HEK293 (cell line): ENCODE measurements around the gene ACTN3.

Experiments used
- CTCF ChIA-PET: fragments of 350-600 bp; formaldehyde crosslinking; extraction: SDS; loops from one replicate; lab custom pipeline; 2021; ENCODE audit warnings: antibody characterized with exemption; lab: Yijun Ruan, JAX
- POLR2A ChIA-PET: fragments of 300-600 bp; formaldehyde crosslinking; extraction: SDS; loops from one replicate; lab custom pipeline; 2020; ENCODE audit warnings: antibody characterized with exemption, inconsistent platforms; lab: Yijun Ruan, JAX
- H3K27ac ChIP-seq: fragments of 200-500 bp; sonication (Bioruptor generic); 2 replicates; pipeline ENCODE4 v1.5.1; 2014; ENCODE audit warnings: low read depth, low read length, control low read depth, inconsistent platforms; ENCODE audit errors: extremely low read depth
- H3K36me3 ChIP-seq, 2 experiments: fragments of 200-500 bp in 1 of 2; sonication (Bioruptor generic) in 1 of 2; 1 replicate in 1 of 2; 2 replicates in 1 of 2; pipeline ENCODE4 v1.5.1; 2014 to 2017; ENCODE audit warnings: inconsistent platforms in 2 of 2, low read length in 2 of 2; ENCODE audit not compliant: control insufficient read depth in 2 of 2, insufficient read depth in 1 of 2
- H3K4me1 ChIP-seq: fragments of 200-500 bp; sonication (Bioruptor generic); 2 replicates; pipeline ENCODE4 v1.5.1; 2014; ENCODE audit warnings: mild to moderate bottlenecking, low read length, inconsistent platforms; ENCODE audit not compliant: control insufficient read depth, insufficient read depth
- H3K4me3 ChIP-seq: 2 replicates; pipeline ENCODE4 v1.5.1; 2011; ENCODE audit warnings: low read depth, mild to moderate bottlenecking, control low read depth, low read length, moderate library complexity
- H3K9me3 ChIP-seq: fragments of 200-500 bp; sonication (Bioruptor generic); 2 replicates; pipeline ENCODE4 v1.5.1; 2014; ENCODE audit warnings: low read depth, low read length, inconsistent platforms; ENCODE audit not compliant: control insufficient read depth, insufficient read depth
- IKZF3 ChIP-seq: fragments of 450-650 bp; IDR thresholded peaks from 2 replicates; pipeline ENCODE4 v1.5.0; 2018; ENCODE audit warnings: missing biosample characterization, mild to moderate bottlenecking, missing genetic modification characterization, moderate library complexity
- REST ChIP-seq: fragments of 450-650 bp; formaldehyde crosslinking; IDR thresholded peaks from 2 replicates; pipeline ENCODE4 v1.5.1; 2016; ENCODE audit warnings: missing biosample characterization, missing genetic modification characterization
- SP3 ChIP-seq: fragments of 450-650 bp; formaldehyde crosslinking; IDR thresholded peaks from 2 replicates; pipeline ENCODE4 v1.5.1; 2016; ENCODE audit warnings: missing biosample characterization, missing genetic modification characterization
- ZBTB49 ChIP-seq: fragments of 450-650 bp; formaldehyde crosslinking; IDR thresholded peaks from 2 replicates; pipeline ENCODE4 v1.5.1; 2016; ENCODE audit warnings: missing biosample characterization, missing genetic modification characterization, low read depth
- ZNF121 ChIP-seq: fragments of 450-650 bp; formaldehyde crosslinking; IDR thresholded peaks from 2 replicates; pipeline ENCODE4 v1.5.1; 2016; ENCODE audit warnings: missing biosample characterization, missing genetic modification characterization
- ZNF132 ChIP-seq: fragments of 450-650 bp; formaldehyde crosslinking; IDR thresholded peaks from 2 replicates; pipeline ENCODE4 v1.5.1; 2017; ENCODE audit warnings: missing biosample characterization, missing genetic modification characterization, borderline replicate concordance
- ZNF133 ChIP-seq: fragments of 450-650 bp; formaldehyde crosslinking; IDR thresholded peaks from 2 replicates; pipeline ENCODE4 v1.5.1; 2016; ENCODE audit warnings: missing biosample characterization, missing genetic modification characterization
- ZNF155 ChIP-seq: fragments of 450-650 bp; formaldehyde crosslinking; IDR thresholded peaks from 2 replicates; pipeline ENCODE4 v1.5.1; 2016; ENCODE audit warnings: missing biosample characterization, missing genetic modification characterization
- ZNF16 ChIP-seq: fragments of 450-650 bp; formaldehyde crosslinking; IDR thresholded peaks from 2 replicates; pipeline ENCODE4 v1.5.1; 2016; ENCODE audit warnings: low read depth, missing biosample characterization, missing genetic modification characterization
- ZNF174 ChIP-seq: fragments of 450-650 bp; formaldehyde crosslinking; IDR thresholded peaks from 2 replicates; pipeline ENCODE4 v1.5.0; 2017; ENCODE audit warnings: missing biosample characterization, mild to moderate bottlenecking, missing genetic modification characterization
- ZNF2 ChIP-seq: fragments of 450-650 bp; formaldehyde crosslinking; IDR thresholded peaks from 2 replicates; pipeline ENCODE4 v1.5.1; 2016; ENCODE audit warnings: missing biosample characterization, missing genetic modification characterization
- ZNF239 ChIP-seq: fragments of 450-650 bp; formaldehyde crosslinking; IDR thresholded peaks from 2 replicates; pipeline ENCODE4 v1.5.1; 2016; ENCODE audit warnings: missing biosample characterization, missing genetic modification characterization
- ZNF274 ChIP-seq, 2 experiments: fragments of 200-500 bp in 1 of 2; fragments of 450-650 bp in 1 of 2; sonication (Bioruptor generic) in 1 of 2; formaldehyde crosslinking in 1 of 2; IDR thresholded peaks; 2 replicates each; pipeline versions ENCODE4 v1.5.1 to v1.6.1; 2014 to 2016; ENCODE audit warnings: borderline replicate concordance in 1 of 2, inconsistent platforms in 1 of 2, low read length in 1 of 2, missing biosample characterization in 1 of 2, missing genetic modification characterization in 1 of 2
- ZNF341 ChIP-seq: fragments of 450-650 bp; formaldehyde crosslinking; IDR thresholded peaks from 2 replicates; pipeline ENCODE4; 2016; ENCODE audit warnings: low read depth, missing biosample characterization, missing genetic modification characterization
- ZNF37A ChIP-seq: fragments of 450-650 bp; IDR thresholded peaks from 2 replicates; pipeline ENCODE4 v1.5.1; 2018; ENCODE audit warnings: missing biosample characterization, missing genetic modification characterization
- ZNF423 ChIP-seq: fragments of 450-650 bp; formaldehyde crosslinking; IDR thresholded peaks from 2 replicates; pipeline ENCODE4 v1.5.1; 2016; ENCODE audit warnings: missing biosample characterization, missing genetic modification characterization
- ZNF473 ChIP-seq: fragments of 450-650 bp; formaldehyde crosslinking; IDR thresholded peaks from 2 replicates; pipeline ENCODE4 v1.5.1; 2017; ENCODE audit warnings: missing biosample characterization, missing genetic modification characterization
- ZNF513 ChIP-seq: fragments of 450-650 bp; IDR thresholded peaks from 2 replicates; pipeline ENCODE4 v1.5.1; 2018; ENCODE audit warnings: missing biosample characterization, missing genetic modification characterization
- ZNF561 ChIP-seq: fragments of 450-650 bp; IDR thresholded peaks from 2 replicates; pipeline ENCODE4 v1.5.1; 2018; ENCODE audit warnings: missing biosample characterization, missing genetic modification characterization, borderline replicate concordance
- ZNF600 ChIP-seq: fragments of 450-650 bp; formaldehyde crosslinking; IDR thresholded peaks from 2 replicates; pipeline ENCODE4 v1.5.1; 2016; ENCODE audit warnings: missing biosample characterization, missing genetic modification characterization
- ZNF624 ChIP-seq: fragments of 450-650 bp; formaldehyde crosslinking; IDR thresholded peaks from 2 replicates; pipeline ENCODE4 v1.5.1; 2017; ENCODE audit warnings: missing biosample characterization, missing genetic modification characterization
- ZNF701 ChIP-seq: fragments of 450-650 bp; formaldehyde crosslinking; IDR thresholded peaks from 2 replicates; pipeline ENCODE4 v1.5.1; 2016; ENCODE audit warnings: missing biosample characterization, missing genetic modification characterization

The ACTN3 gene

GRCh38 chr11:66568124-66568916 lies 21.6 kb downstream of the ACTN3 start, which contains the start of gene CTSF (continued):
- TF ChIP-seq ZNF513 (tag by site-specific recombination), result no peak
- TF ChIP-seq ZNF473 (tag by site-specific recombination), result no peak

- ChIA-PET CTCF (interaction anchor here (1.4 kb wide), 1 partner anchor 21 kb away, joined by 6 read pairs; no protein-coding TSS in a partner anchor), POLR2A (interaction anchor here (0.7 to 1.1 kb wide), 2 partner anchors 23 to 321 kb away, joined by 3 to 4 read pairs; partner anchors contain the start of gene ZDHHC24)
- Histone ChIP-seq H3K4me1 (no peaks in the 10 kb centered on the region), H3K4me3 (no peak overlapping the region), H3K9me3 (no peaks in the 10 kb centered on the region), H3K27ac (no peak overlapping the region), H3K36me3 (no peaks in the 10 kb centered on the region)
- TF ChIP-seq ZNF121 (no peak), ZNF624 (tag by site-specific recombination) (no peak), ZNF701 (tag by site-specific recombination) (no peak), ZNF16 (no peak), ZNF341 (tag by site-specific recombination) (no peak), ZNF423 (tag by site-specific recombination) (no peak), ZNF600 (tag by site-specific recombination) (no peak), ZNF155 (tag by site-specific recombination) (no peak), ZNF132 (tag by site-specific recombination) (no peak), REST (no peak), SP3 (tag by site-specific recombination) (no peak), ZNF2 (tag by site-specific recombination) (no peak), ZBTB49 (no peak), ZNF274 (IDR thresholded peaks at IDR 0.05; ENCODE audit: low read length) (no peak), ZNF274 (tag by site-specific recombination; IDR thresholded peaks at IDR 0.05; ENCODE audit: borderline replicate concordance) (no peak), ZNF133 (tag by site-specific recombination) (no peak), ZNF37A (tag by site-specific recombination) (no peak), ZNF174 (tag by site-specific recombination) (no peak), IKZF3 (tag by site-specific recombination) (no peak), ZNF239 (tag by site-specific recombination) (no peak), ZNF561 (no peak)
Measured at GRCh38 chr11:66569076-66569475, 22.4 kb downstream of the ACTN3 start.
